H1 (cell line): Measurements from ENCODE around the gene CYP2A6. TPM values are rescaled to one million over a fixed set of nuclear protein-coding genes. Genes with fewer than 3 reads are reported as not detected.

Experiments
- CTCF ChIA-PET: fragments of 300-600 bp; sonication (Branson Sonifier 250); formaldehyde crosslinking; loops from one replicate; lab custom pipeline; 2021; ENCODE audit not compliant: partially characterized antibody; lab: Charles Lee
- POLR2A ChIA-PET: fragments of 300-600 bp; sonication (Branson Sonifier 250); formaldehyde crosslinking; loops from one replicate; lab custom pipeline; 2021; ENCODE audit warnings: inconsistent platforms; ENCODE audit not compliant: partially characterized antibody; lab: Charles Lee
- DNase-seq, 2 experiments: peaks; one replicate each; pipeline versions ENCODE4 v3.0.0 to v3.0.0-alpha.2; 2010 to 2022; ENCODE audit warnings: low spot score in 2 of 2, low read depth in 1 of 2, mixed read lengths in 1 of 2
- FAIRE-seq: peaks from 2 replicates; lab custom pipeline; 2011; peaks lifted over from hg19 to GRCh38; lab: Jason Lieb, UNC
- H2AFZ ChIP-seq: 2 replicates; pipeline ENCODE4 v1.8.1; 2012; ENCODE audit warnings: low read length, inconsistent platforms
- H2AK5ac ChIP-seq: 2 replicates; pipeline ENCODE4 v1.6.1; 2013; ENCODE audit warnings: low read depth, low read length
- H2BK120ac ChIP-seq: replicated peaks from 2 replicates; pipeline ENCODE3; 2013; ENCODE audit warnings: low read depth, low read length, inconsistent platforms
- H2BK12ac ChIP-seq: 2 replicates; pipeline ENCODE4 v1.6.1; 2013; ENCODE audit warnings: low read depth, low read length
- H2BK15ac ChIP-seq: 2 replicates; pipeline ENCODE4 v1.6.1; 2013; ENCODE audit warnings: low read length
- H2BK20ac ChIP-seq: 2 replicates; pipeline ENCODE4 v1.6.1; 2013; ENCODE audit warnings: low read length
- H2BK5ac ChIP-seq: 2 replicates; pipeline ENCODE4 v1.6.1; 2013; ENCODE audit warnings: low read depth, low read length
- H3K14ac ChIP-seq: 2 replicates; pipeline ENCODE4 v1.6.1; 2013; ENCODE audit warnings: inconsistent platforms; ENCODE audit not compliant: insufficient read length
- H3K18ac ChIP-seq: 2 replicates; pipeline ENCODE4 v1.6.1; 2013; ENCODE audit warnings: low read length; ENCODE audit errors: extremely low read depth
- H3K23ac ChIP-seq: 2 replicates; pipeline ENCODE4 v1.6.1; 2013; ENCODE audit warnings: inconsistent platforms; ENCODE audit not compliant: insufficient read length
- H3K23me2 ChIP-seq: 2 replicates; pipeline ENCODE4 v1.6.1; 2013; ENCODE audit warnings: low read depth, low read length
- H3K27ac ChIP-seq: 2 replicates; pipeline ENCODE4 v1.6.1; 2011; ENCODE audit warnings: low read depth, low read length, inconsistent platforms
- H3K27me3 ChIP-seq, 4 experiments: replicated peaks in 1 of 4; 1 replicate in 1 of 4; 2 replicates in 3 of 4; pipeline versions ENCODE4 v1.6.1 to v1.8.1; 2011 to 2013; ENCODE audit warnings: low read length in 3 of 4, mild to moderate bottlenecking in 3 of 4, inconsistent platforms in 2 of 4, mixed read lengths in 2 of 4, moderate library complexity in 1 of 4; ENCODE audit not compliant: control insufficient read depth in 3 of 4, insufficient read depth in 3 of 4; ENCODE audit errors: extremely low read depth in 1 of 4
- H3K36me3 ChIP-seq, 4 experiments: 2 replicates each; pipeline versions ENCODE4 v1.6.1 to v1.8.1; 2011 to 2013; ENCODE audit warnings: mild to moderate bottlenecking in 4 of 4, low read length in 3 of 4, moderate library complexity in 2 of 4, control low read depth in 1 of 4, inconsistent platforms in 1 of 4; ENCODE audit not compliant: insufficient read depth in 4 of 4, control insufficient read depth in 2 of 4
- H3K4ac ChIP-seq: replicated peaks from 2 replicates; pipeline ENCODE3; 2013; ENCODE audit warnings: low read length, low read depth, mixed read lengths, inconsistent platforms; ENCODE audit not compliant: insufficient read length
- H3K4me1 ChIP-seq, 4 experiments: replicated peaks in 1 of 4; 1 replicate in 1 of 4; 2 replicates in 3 of 4; pipeline versions ENCODE4 v1.6.1 to v1.8.1; 2011 to 2013; ENCODE audit warnings: low read length in 3 of 4, inconsistent platforms in 2 of 4, mixed read lengths in 1 of 4; ENCODE audit not compliant: insufficient read depth in 4 of 4, control insufficient read depth in 3 of 4
- H3K4me2 ChIP-seq, 2 experiments: 2 replicates each; pipeline versions ENCODE4 v1.6.1 to v1.8.1; 2011 to 2013; ENCODE audit warnings: low read depth in 2 of 2, low read length in 2 of 2, control low read depth in 1 of 2, inconsistent platforms in 1 of 2, mild to moderate bottlenecking in 1 of 2; ENCODE audit not compliant: insufficient read depth in 1 of 2
- H3K4me3 ChIP-seq, 4 experiments: fragments of 200-600, 300-600 bp in 1 of 4; sonication (generic), shearing (Covaris generic), sonication (Bioruptor Twin) in 1 of 4; 2 replicates each; pipeline versions ENCODE4 v1.5.1 to v1.8.1; 2011 to 2016; ENCODE audit warnings: low read length in 4 of 4, low read depth in 3 of 4, control low read depth in 2 of 4, inconsistent platforms in 2 of 4, mild to moderate bottlenecking in 2 of 4, mixed read lengths in 1 of 4, moderate library complexity in 1 of 4; ENCODE audit not compliant: insufficient read depth in 2 of 4; ENCODE audit errors: extremely low read depth in 1 of 4
- H3K56ac ChIP-seq: replicated peaks from 2 replicates; pipeline ENCODE3; 2013; ENCODE audit warnings: low read depth, mild to moderate bottlenecking, mixed read lengths, low read length, inconsistent platforms; ENCODE audit not compliant: insufficient read length
- H3K79me1 ChIP-seq: 2 replicates; pipeline ENCODE4 v1.6.1; 2013; ENCODE audit warnings: low read depth, low read length, control low read depth
- H3K79me2 ChIP-seq, 2 experiments: 2 replicates each; pipeline versions ENCODE4 v1.6.1 to v1.8.1; 2012 to 2013; ENCODE audit warnings: low read length in 2 of 2, mild to moderate bottlenecking in 2 of 2, inconsistent platforms in 1 of 2; ENCODE audit not compliant: insufficient read depth in 2 of 2, control insufficient read depth in 1 of 2
- H3K9ac ChIP-seq, 4 experiments: replicated peaks in 1 of 4; 1 replicate in 1 of 4; 2 replicates in 3 of 4; pipeline versions ENCODE4 v1.6.1 to v1.8.1; 2011 to 2013; ENCODE audit warnings: low read depth in 3 of 4, low read length in 3 of 4, control low read depth in 2 of 4, mild to moderate bottlenecking in 2 of 4, moderate library complexity in 2 of 4, inconsistent platforms in 1 of 4; ENCODE audit errors: extremely low read depth in 1 of 4
- H3K9me3 ChIP-seq, 2 experiments: 2 replicates each; pipeline versions ENCODE4 v1.6.1 to v1.8.1; 2012 to 2013; ENCODE audit warnings: mild to moderate bottlenecking in 2 of 2, moderate library complexity in 2 of 2, control low read depth in 1 of 2, inconsistent platforms in 1 of 2, low read depth in 1 of 2, low read length in 1 of 2, mixed read lengths in 1 of 2; ENCODE audit not compliant: insufficient read depth in 2 of 2
- H4K20me1 ChIP-seq, 2 experiments: replicated peaks in 1 of 2; 2 replicates each; pipeline versions ENCODE3 to v1.8.1; 2011 to 2013; ENCODE audit warnings: inconsistent platforms in 2 of 2, low read length in 2 of 2, mild to moderate bottlenecking in 1 of 2; ENCODE audit not compliant: insufficient read depth in 2 of 2, control insufficient read depth in 1 of 2
- H4K5ac ChIP-seq: 2 replicates; pipeline ENCODE4 v1.6.1; 2013; ENCODE audit warnings: low read length, low read depth, mixed read lengths, inconsistent platforms; ENCODE audit not compliant: insufficient read length
- H4K8ac ChIP-seq: 2 replicates; pipeline ENCODE4 v1.8.0; 2013; ENCODE audit warnings: mild to moderate bottlenecking, moderate library complexity, low read length, inconsistent platforms; ENCODE audit not compliant: insufficient read depth; ENCODE audit errors: extremely low read depth
- H4K91ac ChIP-seq: replicated peaks from 2 replicates; pipeline ENCODE3; 2013; ENCODE audit warnings: low read length, mixed read lengths, inconsistent platforms; ENCODE audit not compliant: insufficient read length
- CBX5 ChIP-seq: fragments of 300-800, 300-1000 bp; sonication (generic); IDR thresholded peaks from 2 replicates; pipeline ENCODE4 v1.7.1; 2016; ENCODE audit warnings: antibody characterized with exemption, low read length, low read depth
- E2F6 ChIP-seq: IDR thresholded peaks from 2 replicates; pipeline ENCODE4 v1.6.1; 2012; ENCODE audit warnings: inconsistent platforms
- HDAC2 ChIP-seq, 2 experiments: fragments of 300-600 bp in 1 of 2; sonication (generic) in 1 of 2; IDR thresholded peaks; 2 replicates each; pipeline ENCODE4 v1.6.1; 2011 to 2012; ENCODE audit warnings: low read depth in 2 of 2, low read length in 2 of 2, mild to moderate bottlenecking in 2 of 2, moderate library complexity in 2 of 2, borderline replicate concordance in 1 of 2, inconsistent platforms in 1 of 2
- MAFK ChIP-seq: IDR thresholded peaks from 2 replicates; pipeline ENCODE4 v1.6.1; 2012; ENCODE audit warnings: low read depth, mild to moderate bottlenecking, improper control_type of control experiment, low read length
- SAP30 ChIP-seq: fragments of 300-600 bp; sonication (generic); IDR thresholded peaks from 2 replicates; pipeline ENCODE4 v1.7.1; 2012; ENCODE audit warnings: low read length, moderate library complexity, mild to moderate bottlenecking, inconsistent platforms; ENCODE audit not compliant: insufficient read depth, insufficient replicate concordance
- SIRT6 ChIP-seq: IDR thresholded peaks from one replicate; pipeline ENCODE4 v1.7.1; 2012; ENCODE audit warnings: low read length, inconsistent platforms
- WGBS, 2 experiments: shearing (Covaris generic) in 1 of 2; methylation state at CpG; one replicate each; pipeline versions ENCODE4 v1.1.6 to v1.1.7; 2013 to 2015; ENCODE audit warnings: low lambda C conversion rate in 2 of 2, mixed read lengths in 2 of 2, inconsistent platforms in 1 of 2, low coverage in 1 of 2, missing lambda C conversion rate in 1 of 2; ENCODE audit not compliant: insufficient replicate concordance in 2 of 2, insufficient coverage in 1 of 2, insufficient read length in 1 of 2; ENCODE audit errors: extremely low coverage in 1 of 2, missing lambda C conversion rate in 1 of 2; 5-methylcytosine and 5-hydroxymethylcytosine counted together
- polyA plus RNA-seq, 7 experiments: library from polyadenylated mRNA; depleted of rRNA in 3 of 7; stranded (reverse) in 5 of 7; unstranded in 2 of 7; fragments of >200 nt in 5 of 7; fragments of 200-250 nt in 2 of 7; gene quantifications; 1 replicate in 5 of 7; 2 replicates in 1 of 7; 4 replicates in 1 of 7; pipeline versions ENCODE4 v1.2.1 to v1.2.3, GENCODE V29; 2011 to 2013; ENCODE audit warnings: missing spikeins in 2 of 7, mixed read lengths in 2 of 7
- total RNA-seq: library from RNA; stranded (reverse); fragmentation: NEBNext Ultra II Directional; extraction: Animal tissue kit (Norgen Biotek cat#: 25700); gene quantifications from 2 replicates; pipeline ENCODE4 v1.2.1, GENCODE V29; 2021

The CYP2A6 gene
- total and polyA plus RNA-seq, 2 of the 8 experiments (the other 6 are each of a cell fraction or from before 2014, with no cell fraction given): 0.33 TPM; not detected in 1

GRCh38 chr19:40867701-40868100 is 17.5 kb upstream of the CYP2A6 start:
- Histone ChIP-seq H3K56ac (no peak overlapping the region), H2BK120ac (no peak overlapping the region), H2BK20ac (no peak overlapping the region), H3K79me1 (no peaks in the 10 kb centered on the region), H4K5ac (no peak overlapping the region), H3K9ac (no peak overlapping the region), H3K4ac (no peak overlapping the region), H4K20me1 (no peaks in the 10 kb centered on the region), H3K27ac (no peak overlapping the region), H3K36me3 (no peaks in the 10 kb centered on the region), H2AK5ac (no peak overlapping the region), H3K23me2 (no peaks in the 10 kb centered on the region), H3K4me2 (no peak overlapping the region), H2BK12ac (no peak overlapping the region), H3K27me3 (no peaks in the 10 kb centered on the region), H3K4me1 (no peaks in the 10 kb centered on the region), H2BK15ac (no peak overlapping the region), H2BK5ac (no peak overlapping the region), H4K91ac (no peak overlapping the region), H3K14ac (no peak overlapping the region), H3K4me3 (no peak overlapping the region), H2AFZ (no peak overlapping the region), H4K8ac (no peak overlapping the region), H3K18ac (no peak overlapping the region), H3K79me2 (no peaks in the 10 kb centered on the region), H3K9me3 (no peaks in the 10 kb centered on the region), H3K23ac (no peak overlapping the region)
- ChIA-PET CTCF (no interaction called here), POLR2A (no interaction called here)
- 82% methylated on average over 7 of the region's 7 CpGs; no CpG with 5 or more reads in 1 of the 2 experiments for WGBS, 2 experiments
- FAIRE-seq (no peak), DNase-seq (no peak)
- TF ChIP-seq CBX5 (no peak), SAP30 (no peak), MAFK (no peak), HDAC2 (IDR thresholded peaks at IDR 0.05; ENCODE audit: borderline replicate concordance in 1 of 2, low read depth in 2 of 2, low read length in 2 of 2) (no peak), SIRT6 (no peak), E2F6 (no peak)
